ENCODE data around the gene STIM1.

- TF ChIP-seq, protein P1, sequence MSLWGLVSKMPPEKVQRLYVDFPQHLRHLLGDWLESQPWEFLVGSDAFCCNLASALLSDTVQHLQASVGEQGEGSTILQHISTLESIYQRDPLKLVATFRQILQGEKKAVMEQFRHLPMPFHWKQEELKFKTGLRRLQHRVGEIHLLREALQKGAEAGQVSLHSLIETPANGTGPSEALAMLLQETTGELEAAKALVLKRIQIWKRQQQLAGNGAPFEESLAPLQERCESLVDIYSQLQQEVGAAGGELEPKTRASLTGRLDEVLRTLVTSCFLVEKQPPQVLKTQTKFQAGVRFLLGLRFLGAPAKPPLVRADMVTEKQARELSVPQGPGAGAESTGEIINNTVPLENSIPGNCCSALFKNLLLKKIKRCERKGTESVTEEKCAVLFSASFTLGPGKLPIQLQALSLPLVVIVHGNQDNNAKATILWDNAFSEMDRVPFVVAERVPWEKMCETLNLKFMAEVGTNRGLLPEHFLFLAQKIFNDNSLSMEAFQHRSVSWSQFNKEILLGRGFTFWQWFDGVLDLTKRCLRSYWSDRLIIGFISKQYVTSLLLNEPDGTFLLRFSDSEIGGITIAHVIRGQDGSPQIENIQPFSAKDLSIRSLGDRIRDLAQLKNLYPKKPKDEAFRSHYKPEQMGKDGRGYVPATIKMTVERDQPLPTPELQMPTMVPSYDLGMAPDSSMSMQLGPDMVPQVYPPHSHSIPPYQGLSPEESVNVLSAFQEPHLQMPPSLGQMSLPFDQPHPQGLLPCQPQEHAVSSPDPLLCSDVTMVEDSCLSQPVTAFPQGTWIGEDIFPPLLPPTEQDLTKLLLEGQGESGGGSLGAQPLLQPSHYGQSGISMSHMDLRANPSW (CRISPR knock-in tag; conservative IDR thresholded peaks at IDR 0.05; ENCODE audit: low read depth): no peak
- TF ChIP-seq, protein P2, sequence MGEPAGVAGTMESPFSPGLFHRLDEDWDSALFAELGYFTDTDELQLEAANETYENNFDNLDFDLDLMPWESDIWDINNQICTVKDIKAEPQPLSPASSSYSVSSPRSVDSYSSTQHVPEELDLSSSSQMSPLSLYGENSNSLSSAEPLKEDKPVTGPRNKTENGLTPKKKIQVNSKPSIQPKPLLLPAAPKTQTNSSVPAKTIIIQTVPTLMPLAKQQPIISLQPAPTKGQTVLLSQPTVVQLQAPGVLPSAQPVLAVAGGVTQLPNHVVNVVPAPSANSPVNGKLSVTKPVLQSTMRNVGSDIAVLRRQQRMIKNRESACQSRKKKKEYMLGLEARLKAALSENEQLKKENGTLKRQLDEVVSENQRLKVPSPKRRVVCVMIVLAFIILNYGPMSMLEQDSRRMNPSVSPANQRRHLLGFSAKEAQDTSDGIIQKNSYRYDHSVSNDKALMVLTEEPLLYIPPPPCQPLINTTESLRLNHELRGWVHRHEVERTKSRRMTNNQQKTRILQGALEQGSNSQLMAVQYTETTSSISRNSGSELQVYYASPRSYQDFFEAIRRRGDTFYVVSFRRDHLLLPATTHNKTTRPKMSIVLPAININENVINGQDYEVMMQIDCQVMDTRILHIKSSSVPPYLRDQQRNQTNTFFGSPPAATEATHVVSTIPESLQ (CRISPR knock-in tag; IDR thresholded peaks at IDR 0.05): no peak
- TF ChIP-seq, protein P3, sequence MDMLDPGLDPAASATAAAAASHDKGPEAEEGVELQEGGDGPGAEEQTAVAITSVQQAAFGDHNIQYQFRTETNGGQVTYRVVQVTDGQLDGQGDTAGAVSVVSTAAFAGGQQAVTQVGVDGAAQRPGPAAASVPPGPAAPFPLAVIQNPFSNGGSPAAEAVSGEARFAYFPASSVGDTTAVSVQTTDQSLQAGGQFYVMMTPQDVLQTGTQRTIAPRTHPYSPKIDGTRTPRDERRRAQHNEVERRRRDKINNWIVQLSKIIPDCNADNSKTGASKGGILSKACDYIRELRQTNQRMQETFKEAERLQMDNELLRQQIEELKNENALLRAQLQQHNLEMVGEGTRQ (CRISPR knock-in tag; IDR thresholded peaks at IDR 0.05): no peak
- no peak for TF ChIP-seq IRF2 (CRISPR knock-in tag; IDR thresholded peaks at IDR 0.05; ENCODE audit: borderline replicate concordance, low read depth)
- TF ChIP-seq NR2C2 (CRISPR knock-in tag; IDR thresholded peaks at IDR 0.05): no peak
- TF ChIP-seq USF1 (CRISPR knock-in tag; IDR thresholded peaks at IDR 0.05): no peak
- TF ChIP-seq ESRRA (CRISPR knock-in tag; IDR thresholded peaks at IDR 0.05; ENCODE audit: borderline replicate concordance): no peak
- no peak for TF ChIP-seq CTCF (IDR thresholded peaks at IDR 0.05)
Measured at GRCh38 chr11:3903207-3903896, 47.9 kb downstream of the STIM1 start.

Measured in WTC11 (cell line).